ENCODE data around the gene ABCC6. TPM values are rescaled to one million over a fixed set of nuclear protein-coding genes. Genes with fewer than 3 reads are reported as not detected.
"Not testable (repeated sequence)": the region's sequence is repeated elsewhere in the genome, so short reads cannot be mapped to it uniquely, and the experiment has no call there.

ABCC6 gene
- total and polyA plus RNA-seq, 3 donors from 2014 or later: 0.87 to 1.5 (median 1.0) TPM

GRCh38 chr16:16150117-16150877 is 73.0 kb downstream of the ABCC6 start:
- Histone ChIP-seq H3K4me1 (peaks cover 22% of the 10 kb centered on the region), H3K27ac (peak overlapping the region; percentile 42 to 49), H3K27me3 (no peaks in the 10 kb centered on the region), H3K4me3 (no peak overlapping the region), H3K36me3 (ENCODE audit: low read depth, missing control alignments) (no peaks in the 10 kb centered on the region), H3K9me3 (no peaks in the 10 kb centered on the region)
- intact Hi-C loops (cut with DNase I; ENCODE audit: low total_unique reads): no loop called here
- WGBS, 2 donors: 35% methylated on average over 27 of the region's 28 CpGs; no CpG with 5 or more reads in 1 of the 2 donors
- TF ChIP-seq CTCF (IDR thresholded peaks at IDR 0.05): no peak
- no peak for TF ChIP-seq POLR2A (IDR thresholded peaks at IDR 0.05)
- DNase-seq: peak; percentile 95

- Histone ChIP-seq H3K36me3 (ENCODE audit: low read depth, missing control alignments) (no peaks in the 10 kb centered on the region), H3K27me3 (no peaks in the 10 kb centered on the region), H3K9me3 (no peaks in the 10 kb centered on the region), H3K4me1 (peaks cover 22% of the 10 kb centered on the region), H3K27ac (peak overlapping the region; percentile 42 to 49), H3K4me3 (no peak overlapping the region)
- WGBS, 2 donors: 50 to 60% methylated on average over 9 to 10 of the region's 10 CpGs
- intact Hi-C loops (cut with DNase I; ENCODE audit: low total_unique reads): no loop called here
- no peak for TF ChIP-seq CTCF (IDR thresholded peaks at IDR 0.05)
- TF ChIP-seq POLR2A (IDR thresholded peaks at IDR 0.05): no peak
- no peak for DNase-seq
Observed at GRCh38 chr16:16149710-16150116, 73.6 kb downstream of the ABCC6 start.

GRCh38 chr16:16148755-16149154 is 74.5 kb downstream of the ABCC6 start:
- TF ChIP-seq CTCF (IDR thresholded peaks at IDR 0.05) (no peak), POLR2A (IDR thresholded peaks at IDR 0.05) (no peak)
- WGBS, 2 donors: 51 to 59% methylated on average over 9 of the region's 9 CpGs

GRCh38 chr16:16148000-16148599 is 75.2 kb downstream of the ABCC6 start:
- WGBS, 2 donors: 76 to 82% methylated on average over 13 to 15 of the region's 15 CpGs
- H3K9me3 ChIP-seq; H3K4me3 ChIP-seq; DNase-seq; H3K27me3 ChIP-seq; H3K36me3 ChIP-seq (ENCODE audit: low read depth, missing control alignments); intact Hi-C loops (cut with DNase I; ENCODE audit: low total_unique reads); H3K27ac ChIP-seq: not testable (repeated sequence)
- peaks cover 22% of the 10 kb centered on the region for H3K4me1 ChIP-seq

More at GRCh38 chr16:16148755-16149154, 74.5 kb downstream of the ABCC6 start:
- intact Hi-C loops (cut with DNase I; ENCODE audit: low total_unique reads): no loop called here
- Histone ChIP-seq H3K9me3 (no peaks in the 10 kb centered on the region), H3K4me1 (peaks cover 22% of the 10 kb centered on the region), H3K27ac (no peak overlapping the region), H3K36me3 (ENCODE audit: low read depth, missing control alignments) (no peaks in the 10 kb centered on the region), H3K27me3 (no peaks in the 10 kb centered on the region), H3K4me3 (no peak overlapping the region)
- DNase-seq: no peak

- no peak overlapping the region for H3K27ac ChIP-seq
- 86 to 89% methylated on average over 10 to 17 of the region's 17 CpGs for WGBS, 2 donors
- H3K4me1 ChIP-seq: peaks cover 22% of the 10 kb centered on the region
- intact Hi-C loops (cut with DNase I; ENCODE audit: low total_unique reads): no loop called here
- no peak for DNase-seq
- H3K36me3 ChIP-seq (ENCODE audit: low read depth, missing control alignments): no peaks in the 10 kb centered on the region
- no peak overlapping the region for H3K4me3 ChIP-seq
- H3K27me3 ChIP-seq: no peaks in the 10 kb centered on the region
- no peak for TF ChIP-seq POLR2A (IDR thresholded peaks at IDR 0.05)
- no peak for TF ChIP-seq CTCF (IDR thresholded peaks at IDR 0.05)
- H3K9me3 ChIP-seq: no peaks in the 10 kb centered on the region
Observed at GRCh38 chr16:16147316-16147999, 75.8 kb downstream of the ABCC6 start.

All from testis (tissue), 3 donors.